Forelimb muscle (tissue), 1 donor: ENCODE measurements around the gene TNXB. TPM values are rescaled to one million over a fixed set of nuclear protein-coding genes. Genes with fewer than 3 reads are reported as not detected.
"Not testable (repeated sequence)": the region's sequence is repeated elsewhere in the genome, so short reads cannot be mapped to it uniquely, and the experiment has no call there.

ENCODE experiments used
- DNase-seq: peaks from one replicate; pipeline ENCODE4 v3.0.0-alpha.2; 2013; ENCODE audit warnings: low read depth
- polyA plus RNA-seq: library from polyadenylated mRNA; unstranded; fragments of 120-200 nt; gene quantifications from one replicate; pipeline ENCODE4 v1.2.1, GENCODE V29; 2013; ENCODE audit not compliant: insufficient read length

TNXB gene
- polyA plus RNA-seq, 1 donor, result 108 TPM

- not testable (repeated sequence) for DNase-seq
Observed at GRCh38 chr6:31996385-31996784, 112.8 kb downstream of the TNXB start.

GRCh38 chr6:31994421-31994820, 114.7 kb downstream of the TNXB start:
- DNase-seq, result not testable (repeated sequence)

Other genes starting within 250 kb of the TNXB start
- 15.0 TPM for gene NEU1, start 246.5 kb downstream of the TNXB start, polyA plus RNA-seq
- 0.37 TPM for gene SLC44A4, start 230.3 kb downstream of the TNXB start, polyA plus RNA-seq
- 29.3 TPM for gene EHMT2, start 211.6 kb downstream of the TNXB start, polyA plus RNA-seq
- 9.5 TPM for gene ZBTB12, start 207.3 kb downstream of the TNXB start, polyA plus RNA-seq
- gene C2, start 181.6 kb downstream of the TNXB start, polyA plus RNA-seq, result 3.0 TPM
- gene CFB, start 163.2 kb downstream of the TNXB start, polyA plus RNA-seq, result 1.0 TPM
- gene NELFE, start 150.4 kb downstream of the TNXB start, polyA plus RNA-seq, result 63.3 TPM
- gene SKIC2, start 150.2 kb downstream of the TNXB start, polyA plus RNA-seq, result 27.0 TPM
- 16.9 TPM for gene DXO, start 137.2 kb downstream of the TNXB start, polyA plus RNA-seq
- gene C4A, start 127.3 kb downstream of the TNXB start, polyA plus RNA-seq, result 19.3 TPM
- gene C4B, start 94.5 kb downstream of the TNXB start, polyA plus RNA-seq, result 22.1 TPM
- 1.0 TPM for gene CYP21A2, start 70.9 kb downstream of the TNXB start, polyA plus RNA-seq
- gene ATF6B, start 18.9 kb upstream of the TNXB start, polyA plus RNA-seq, result 42.4 TPM
- 3.5 TPM for gene FKBPL, start 20.9 kb upstream of the TNXB start, polyA plus RNA-seq
- gene PRRT1, start 42.6 kb upstream of the TNXB start, polyA plus RNA-seq, result 1.3 TPM
- 34.6 TPM for gene PPT2, start 44.8 kb upstream of the TNXB start, polyA plus RNA-seq
- gene EGFL8, start 55.3 kb upstream of the TNXB start, polyA plus RNA-seq, result 25.9 TPM
- gene AGPAT1, start 66.7 kb upstream of the TNXB start, polyA plus RNA-seq, result 57.3 TPM
- 50.9 TPM for gene RNF5, start 69.1 kb upstream of the TNXB start, polyA plus RNA-seq
- gene AGER, start 74.9 kb upstream of the TNXB start, polyA plus RNA-seq, result 8.0 TPM
- 107 TPM for gene PBX2, start 80.9 kb upstream of the TNXB start, polyA plus RNA-seq
- gene GPSM3, start 83.3 kb upstream of the TNXB start, polyA plus RNA-seq, result 6.7 TPM
- gene NOTCH4, start 114.7 kb upstream of the TNXB start, polyA plus RNA-seq, result 19.9 TPM